NCI-H524 treated with DMSO at 0.1 percent for 48 hours (cell line): ENCODE data around the gene RAD51AP2.
"Not testable (repeated sequence)": the region's sequence is repeated elsewhere in the genome, so short reads cannot be mapped to it uniquely, and the experiment has no call there.

Experiments
- DNase-seq: peaks from one replicate; lab custom pipeline; 2025; lab: John Stamatoyannopoulos, UW

RAD51AP2 gene

DNA sequence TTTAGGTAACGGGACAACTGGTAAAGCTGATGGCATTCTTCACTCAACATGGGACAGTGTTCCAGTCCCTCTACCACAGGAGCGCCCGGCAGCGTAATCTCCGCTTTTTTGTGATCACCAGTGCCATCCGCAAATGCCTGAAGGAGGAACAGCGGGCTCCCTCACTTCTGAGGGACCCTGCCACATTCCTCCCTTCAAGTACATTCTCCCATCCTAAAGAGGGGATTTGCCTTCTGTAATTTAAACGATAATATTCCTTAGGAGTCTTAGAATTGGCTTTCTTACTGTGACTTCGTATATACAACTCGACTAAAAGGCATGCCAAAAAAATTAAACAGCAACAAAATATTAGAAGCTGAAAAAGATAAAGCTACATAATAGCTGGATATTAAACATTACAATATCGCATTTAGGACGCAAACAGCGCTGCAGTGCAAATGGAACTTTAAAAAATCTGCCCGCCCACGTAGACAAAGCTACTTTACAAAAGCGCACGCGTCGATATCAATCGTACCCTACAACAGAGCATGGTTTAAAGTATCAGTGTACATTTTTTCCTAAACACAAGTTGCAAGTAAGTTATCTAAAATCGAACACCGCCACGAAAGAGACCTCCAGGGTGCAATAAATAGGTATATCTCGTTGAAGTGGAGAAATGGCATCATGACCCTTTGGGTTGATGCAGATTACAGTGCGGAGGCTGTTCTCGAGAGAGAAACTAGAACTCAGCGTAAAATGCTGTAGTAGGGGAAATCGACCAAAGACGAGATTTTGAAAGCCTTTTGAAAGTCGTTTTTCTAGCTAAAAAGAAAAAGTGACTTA is 20.0 kb upstream of the RAD51AP2 start:
- DNase-seq, result no peak

DNA sequence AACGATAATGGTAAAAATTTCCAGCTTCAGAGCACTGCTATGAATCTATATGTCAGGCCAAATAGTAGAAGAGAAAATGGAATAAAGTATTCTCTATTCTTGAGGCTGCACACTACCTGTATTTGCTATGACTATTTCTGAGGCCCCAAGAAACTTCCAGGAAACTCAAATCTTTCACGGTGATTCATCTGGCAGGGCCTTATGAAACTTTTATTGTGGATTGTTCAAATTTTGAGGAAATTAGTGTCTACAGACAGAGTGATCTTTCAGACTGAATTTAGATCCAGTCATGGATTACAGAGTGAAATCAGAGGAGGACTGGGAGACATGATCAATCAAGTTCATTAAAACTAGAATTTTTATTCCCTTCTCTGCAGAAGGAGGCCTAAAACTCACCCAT is 18.2 kb upstream of the RAD51AP2 start:
- DNase-seq, result no peak

GRCh38 chr2:17533546-17533945 is 15.3 kb upstream of the RAD51AP2 start:
- no peak for DNase-seq

- DNase-seq, result no peak
Measured at GRCh38 chr2:17529771-17530170, 11.5 kb upstream of the RAD51AP2 start.

GRCh38 chr2:17522303-17522702 is 4.1 kb upstream of the RAD51AP2 start:
- DNase-seq, result no peak

DNA sequence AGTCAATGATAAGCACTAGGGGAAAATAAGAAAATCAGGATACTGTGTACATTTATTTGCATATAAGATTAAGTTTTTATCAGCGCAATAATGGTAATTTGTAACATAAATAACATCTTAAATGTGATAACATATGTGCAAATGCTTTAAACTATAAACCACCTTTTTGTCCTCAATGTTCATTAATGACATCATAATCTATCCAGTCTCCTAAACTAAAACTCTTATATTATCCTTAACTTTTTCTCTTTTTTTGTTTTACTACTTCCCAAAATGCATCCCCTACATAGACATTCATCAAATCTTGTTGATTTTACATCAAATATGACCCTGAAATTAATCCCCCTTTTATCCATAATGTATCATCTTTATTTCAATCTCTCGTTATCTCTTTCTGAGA is 3.4 kb upstream of the RAD51AP2 start:
- DNase-seq, result no peak

- no peak for DNase-seq
Measured at GRCh38 chr2:17520761-17521160, 2.5 kb upstream of the RAD51AP2 start.

- no peak for DNase-seq
Measured at GRCh38 chr2:17519486-17519885, 1.2 kb upstream of the RAD51AP2 start.

- DNase-seq, result no peak
Measured at GRCh38 chr2:17517481-17518211, 594 bp downstream of the RAD51AP2 start.

- DNase-seq, result no peak
Measured at GRCh38 chr2:17515652-17516051, 2.6 kb downstream of the RAD51AP2 start.

GRCh38 chr2:17506736-17507616 is 11.3 kb downstream of the RAD51AP2 start:
- DNase-seq, result no peak

- no peak for DNase-seq
Measured at GRCh38 chr2:17497718-17498117, 20.5 kb downstream of the RAD51AP2 start.

GRCh38 chr2:17495590-17495989 is 22.6 kb downstream of the RAD51AP2 start:
- no peak for DNase-seq

GRCh38 chr2:17490165-17490564 is 28.1 kb downstream of the RAD51AP2 start:
- DNase-seq, result not testable (repeated sequence)

DNA sequence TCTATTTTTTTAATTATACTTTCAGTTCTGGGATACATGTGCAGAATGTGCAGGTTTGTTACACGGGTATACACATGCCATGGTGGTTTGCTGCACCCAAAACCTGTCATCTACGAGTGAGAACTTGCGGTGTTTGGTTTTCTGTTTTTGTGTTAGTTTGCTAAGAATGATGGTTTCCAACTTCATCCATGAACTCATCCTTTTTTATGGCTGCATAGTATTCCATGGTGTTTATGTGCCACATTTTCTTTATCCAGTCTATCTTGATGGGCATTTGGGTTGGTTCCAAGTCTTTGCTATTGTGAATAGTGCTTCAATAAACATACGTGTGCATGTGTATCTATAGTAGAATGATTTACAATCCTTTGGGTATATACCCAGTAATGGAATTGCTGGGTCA is 29.6 kb downstream of the RAD51AP2 start:
- not testable (repeated sequence) for DNase-seq

DNA sequence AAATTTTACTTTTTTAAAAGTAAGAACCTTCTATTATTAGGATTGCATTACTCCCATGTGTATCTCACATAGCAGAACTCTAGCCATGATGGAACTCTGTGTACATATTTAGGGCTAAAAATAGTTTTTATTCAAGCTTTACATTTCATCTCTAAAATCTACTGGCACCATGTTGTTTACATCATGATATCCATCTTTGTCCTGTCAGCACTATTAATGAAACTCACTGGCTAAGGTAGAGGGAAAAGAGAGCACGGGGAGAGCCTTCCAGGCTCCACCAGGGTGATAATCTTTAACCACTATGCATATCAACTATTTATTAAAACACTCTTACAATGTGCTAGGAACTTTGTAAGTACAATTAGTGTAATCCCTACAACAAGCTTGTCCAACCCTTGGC is 34.7 kb downstream of the RAD51AP2 start:
- DNase-seq, result no peak

GRCh38 chr2:17482651-17483050 is 35.6 kb downstream of the RAD51AP2 start:
- DNase-seq, result no peak

DNA sequence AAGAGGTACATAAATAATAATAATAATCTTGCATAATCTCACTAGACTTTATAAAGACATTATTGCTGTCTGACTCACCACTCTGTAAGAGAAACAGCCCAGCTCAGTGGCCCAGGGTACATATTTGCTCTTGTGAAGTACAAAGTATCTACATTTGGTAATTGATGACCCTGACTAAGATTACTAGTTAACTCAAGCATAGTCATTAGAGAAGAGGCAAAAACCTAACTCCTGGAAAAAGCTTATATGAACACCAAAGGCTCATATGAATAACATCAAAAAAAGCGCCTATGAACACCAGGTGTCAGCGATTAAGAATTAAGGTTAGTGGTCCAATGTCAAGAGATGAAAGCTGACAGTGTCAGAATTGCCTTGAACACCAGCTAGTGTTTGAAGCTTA is 38.4 kb downstream of the RAD51AP2 start:
- no peak for DNase-seq

DNA sequence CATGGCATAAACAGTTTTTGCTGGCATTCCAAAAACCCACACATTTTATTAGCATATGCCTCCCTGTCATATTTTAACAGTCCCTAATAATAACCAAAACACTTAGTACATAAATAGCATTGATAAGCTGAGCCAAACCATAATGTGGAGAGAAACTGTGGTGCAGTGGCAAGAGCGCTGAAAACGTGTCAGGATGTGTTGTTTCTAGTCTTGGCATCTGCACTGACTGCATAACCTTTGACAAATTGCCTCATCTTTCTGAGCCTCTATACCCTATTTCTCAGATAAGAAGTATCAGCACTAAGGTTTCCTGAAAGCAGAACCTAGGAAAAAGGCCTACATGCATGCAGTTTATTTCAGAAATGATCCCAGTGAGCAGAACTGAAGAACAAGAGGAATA is 41.4 kb downstream of the RAD51AP2 start:
- DNase-seq, result no peak

- no peak for DNase-seq
Measured at GRCh38 chr2:17476064-17476463, 42.2 kb downstream of the RAD51AP2 start.

GRCh38 chr2:17475286-17475685 is 43.0 kb downstream of the RAD51AP2 start:
- DNase-seq, result no peak

- DNase-seq, result no peak
Measured at GRCh38 chr2:17471979-17472378, 46.3 kb downstream of the RAD51AP2 start.
